ENCODE measurements around the gene OR10G2.
"Not testable (repeated sequence)": the region's sequence is repeated elsewhere in the genome, so short reads cannot be mapped to it uniquely, and the experiment has no call there.

The OR10G2 gene

GRCh38 chr14:21634840-21635239, at the start of gene OR10G2:
Gene OR10G2 (minus strand): TSS chr14:21634940. CDS start chr14:21634842, 98 bp downstream.
- no peak for DNase-seq

GRCh38 chr14:21680072-21680471, 45.3 kb upstream of the OR10G2 start:
- no peak for DNase-seq

- no peak for DNase-seq
Observed at GRCh38 chr14:21675566-21675965, 40.8 kb upstream of the OR10G2 start.

- DNase-seq, result no peak
Observed at GRCh38 chr14:21673718-21674117, 39.0 kb upstream of the OR10G2 start, which contains the start of gene OR4E1. Gene OR4E1 (minus strand): TSS chr14:21673818. CDS start chr14:21670935, 2,883 bp downstream.

- no peak for DNase-seq
Observed at GRCh38 chr14:21672116-21672515, 37.4 kb upstream of the OR10G2 start.

- DNase-seq, result no peak
Observed at GRCh38 chr14:21671371-21671770, 36.6 kb upstream of the OR10G2 start.

- DNase-seq, result no peak
Observed at GRCh38 chr14:21669284-21669683, 34.5 kb upstream of the OR10G2 start.

- no peak for DNase-seq
Observed at GRCh38 chr14:21668377-21668776, 33.6 kb upstream of the OR10G2 start.

- DNase-seq, result no peak
Observed at GRCh38 chr14:21656980-21657379, 22.2 kb upstream of the OR10G2 start.

- no peak for DNase-seq
Observed at GRCh38 chr14:21654215-21654614, 19.5 kb upstream of the OR10G2 start.

GRCh38 chr14:21653331-21653885, 18.7 kb upstream of the OR10G2 start, which contains the start of gene OR4E2:
Gene OR4E2 (plus strand): TSS chr14:21653835. CDS start chr14:21665083, 11,248 bp downstream.
- DNase-seq, result no peak

GRCh38 chr14:21652209-21652808, 17.6 kb upstream of the OR10G2 start:
- no peak for DNase-seq

GRCh38 chr14:21647380-21647779, 12.6 kb upstream of the OR10G2 start:
- no peak for DNase-seq

- no peak for DNase-seq
Observed at GRCh38 chr14:21643407-21643806, 8.7 kb upstream of the OR10G2 start.

GRCh38 chr14:21642683-21643082, 7.9 kb upstream of the OR10G2 start:
- DNase-seq, result no peak

GRCh38 chr14:21631084-21631483, 3.7 kb downstream of the OR10G2 start:
- no peak for DNase-seq

GRCh38 chr14:21630503-21630902, 4.2 kb downstream of the OR10G2 start:
- DNase-seq, result not testable (repeated sequence)

GRCh38 chr14:21626491-21627230, 8.1 kb downstream of the OR10G2 start:
- no peak for DNase-seq

- no peak for DNase-seq
Observed at GRCh38 chr14:21617614-21618013, 17.1 kb downstream of the OR10G2 start.

GRCh38 chr14:21614240-21614639, 20.5 kb downstream of the OR10G2 start:
- no peak for DNase-seq

GRCh38 chr14:21612324-21612723, 22.4 kb downstream of the OR10G2 start:
- DNase-seq, result no peak

GRCh38 chr14:21602181-21602580, 32.6 kb downstream of the OR10G2 start:
- not testable (repeated sequence) for DNase-seq

GRCh38 chr14:21589317-21589716, 45.4 kb downstream of the OR10G2 start:
- no peak for DNase-seq

All from NCI-H1436 (cell line).